OCI-LY1 (cell line): ENCODE data around the gene COG2.

Source experiments
- H2AFZ ChIP-seq: fragments of 200-600 bp; sonication (generic), shearing (Covaris generic); 2 replicates; pipeline ENCODE4 v1.6.0; 2014; ENCODE audit warnings: antibody characterized with exemption, mild to moderate bottlenecking, low read length
- H3F3A ChIP-seq: fragments of 200-600 bp; sonication (generic), shearing (Covaris generic); 2 replicates; pipeline ENCODE4 v1.6.0; 2014; ENCODE audit warnings: mild to moderate bottlenecking, antibody characterized with exemption, low read length, moderate library complexity; ENCODE audit not compliant: insufficient read depth
- H3K27ac ChIP-seq: fragments of 200-600 bp; sonication (generic); 2 replicates; pipeline ENCODE4 v1.5.1; 2014; ENCODE audit warnings: low read length, mixed run types, mild to moderate bottlenecking, low read depth; ENCODE audit not compliant: poor library complexity, severe bottlenecking
- H3K27me3 ChIP-seq: fragments of 200-600 bp; sonication (generic); 2 replicates; pipeline ENCODE4 v1.6.0; 2014; ENCODE audit warnings: antibody characterized with exemption, mild to moderate bottlenecking, low read length, moderate library complexity; ENCODE audit not compliant: insufficient read depth
- H3K36me3 ChIP-seq: fragments of 200-600 bp; sonication (generic); 2 replicates; pipeline ENCODE4 v1.6.1; 2014; ENCODE audit warnings: mild to moderate bottlenecking, antibody characterized with exemption, low read length, moderate library complexity, mixed read lengths; ENCODE audit not compliant: insufficient read depth
- H3K4me1 ChIP-seq: fragments of 200-600 bp; sonication (generic); 2 replicates; pipeline ENCODE4 v1.5.1; 2014; ENCODE audit warnings: mild to moderate bottlenecking, low read length, moderate library complexity; ENCODE audit not compliant: insufficient read depth, severe bottlenecking
- H3K4me2 ChIP-seq: fragments of 200-600 bp; sonication (generic), shearing (Covaris generic); 2 replicates; pipeline ENCODE4 v1.6.1; 2014; ENCODE audit warnings: low read length
- H3K4me3 ChIP-seq: fragments of 200-600 bp; sonication (generic); 2 replicates; pipeline ENCODE4 v1.5.1; 2014; ENCODE audit warnings: low read length, low read depth, mild to moderate bottlenecking, mixed read lengths; ENCODE audit not compliant: poor library complexity, severe bottlenecking
- H3K79me2 ChIP-seq: fragments of 200-600 bp; shearing (Covaris generic); 2 replicates; pipeline ENCODE4 v1.6.1; 2016; ENCODE audit warnings: mixed run types, low read length, mixed read lengths; ENCODE audit not compliant: insufficient read depth
- H3K9ac ChIP-seq: fragments of 200-600 bp; sonication (generic), shearing (Covaris generic); 2 replicates; pipeline ENCODE4 v1.6.1; 2014; ENCODE audit warnings: mild to moderate bottlenecking, low read length, mixed read lengths
- H3K9me2 ChIP-seq: fragments of 200-600 bp; sonication (generic), shearing (Covaris generic); 2 replicates; pipeline ENCODE4 v1.6.1; 2014; ENCODE audit warnings: low read depth, mild to moderate bottlenecking, low read length, mixed read lengths
- H3K9me3 ChIP-seq: fragments of 200-600 bp; shearing (Covaris generic); 2 replicates; pipeline ENCODE4 v1.6.1; 2014; ENCODE audit warnings: low read length, mixed read lengths
- H4K20me1 ChIP-seq: fragments of 200-600 bp; sonication (generic), shearing (Covaris generic); 2 replicates; pipeline ENCODE4 v1.6.0; 2016; ENCODE audit warnings: mild to moderate bottlenecking, low read length; ENCODE audit not compliant: insufficient read depth
- CTCF ChIP-seq: fragments of 200-600 bp; sonication (generic), shearing (Covaris generic); IDR thresholded peaks from 2 replicates; pipeline ENCODE4 v1.5.1; 2017; ENCODE audit warnings: mild to moderate bottlenecking, antibody characterized with exemption, low read length, moderate library complexity, mixed read lengths
- EZH2 ChIP-seq: fragments of 200-600 bp; sonication (generic), shearing (Covaris generic); IDR thresholded peaks from 2 replicates; pipeline ENCODE4 v1.8.0; 2017; ENCODE audit warnings: borderline replicate concordance, mixed run types, mild to moderate bottlenecking, antibody characterized with exemption, low read length, moderate library complexity, mixed read lengths

The COG2 gene

DNA sequence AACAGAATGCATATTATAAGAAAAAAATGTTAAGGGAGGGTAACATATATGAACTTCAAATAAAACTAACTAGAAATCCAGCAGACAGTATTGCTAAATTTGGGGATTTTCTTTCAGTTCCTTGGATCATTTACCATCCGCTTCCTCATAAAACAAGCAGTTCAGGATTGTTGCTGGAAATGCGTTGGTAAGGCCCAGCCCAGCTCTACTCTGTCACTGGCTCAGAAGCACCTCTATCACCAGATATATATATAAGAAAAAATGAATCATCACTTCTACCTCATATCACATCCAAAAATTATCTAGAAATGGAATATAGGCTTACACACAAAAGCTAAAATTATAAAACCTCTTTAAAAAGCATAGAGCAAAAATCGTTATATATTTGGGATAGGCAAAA is 28.2 kb upstream of the COG2 start:
- Histone ChIP-seq H3K9ac (no peak overlapping the region), H3K36me3 (no peaks in the 10 kb centered on the region), H3K27ac (no peak overlapping the region), H3K9me2 (no peaks in the 10 kb centered on the region), H3K4me3 (no peak overlapping the region), H3K79me2 (no peaks in the 10 kb centered on the region), H3K4me1 (no peaks in the 10 kb centered on the region), H3K9me3 (no peaks in the 10 kb centered on the region), H3K27me3 (no peaks in the 10 kb centered on the region; the same call in 1 of the 2 replicates), H3F3A (no peaks in the 10 kb centered on the region), H3K4me2 (no peak overlapping the region), H2AFZ (no peak overlapping the region), H4K20me1 (no peaks in the 10 kb centered on the region)
- TF ChIP-seq CTCF (no peak), EZH2 (no peak)

- Histone ChIP-seq H3K4me1 (no peaks in the 10 kb centered on the region), H3K9ac (no peak overlapping the region), H3K27ac (no peak overlapping the region), H3K4me3 (no peak overlapping the region), H3K27me3 (no peaks in the 10 kb centered on the region), H3F3A (no peaks in the 10 kb centered on the region), H3K79me2 (no peaks in the 10 kb centered on the region), H3K9me2 (no peaks in the 10 kb centered on the region), H3K9me3 (no peaks in the 10 kb centered on the region), H2AFZ (no peak overlapping the region), H3K4me2 (no peak overlapping the region), H3K36me3 (no peaks in the 10 kb centered on the region), H4K20me1 (no peaks in the 10 kb centered on the region)
- TF ChIP-seq CTCF (no peak), EZH2 (no peak)
These were observed 23.7 kb upstream of the COG2 start for GRCh38 chr1:230618537-230618936.

DNA sequence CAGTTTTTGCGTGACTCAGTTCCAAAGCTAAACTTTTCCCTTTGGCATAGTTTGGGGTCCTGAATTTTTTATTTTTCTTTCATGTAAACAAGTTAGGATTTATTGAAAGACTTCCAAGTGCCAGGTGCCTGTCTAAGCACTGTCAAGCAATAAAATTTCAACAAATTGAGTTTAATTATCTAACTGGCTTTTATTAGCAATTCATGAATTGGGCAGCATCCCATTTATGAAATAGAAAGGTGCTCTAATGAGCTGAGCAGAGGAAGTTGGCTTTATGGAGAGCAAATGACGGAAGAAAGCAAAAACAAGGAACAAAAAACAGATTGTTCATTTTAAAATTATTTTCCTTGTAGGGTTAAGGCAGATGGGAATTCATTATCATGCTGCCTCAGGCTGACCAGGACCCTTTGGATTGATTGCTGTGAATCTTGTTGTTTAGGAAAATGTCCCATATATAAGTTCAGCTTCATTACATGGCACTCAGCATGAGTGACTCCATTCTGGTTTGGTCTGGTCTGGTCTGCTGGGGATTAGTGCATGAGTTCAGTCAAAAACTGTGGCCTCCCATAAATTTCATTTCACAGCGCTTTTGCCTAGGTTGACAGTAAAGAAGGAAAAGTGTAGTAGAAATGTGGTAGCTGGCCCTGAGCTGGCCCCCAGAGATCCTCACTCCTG is 21.5 kb upstream of the COG2 start:
- no peaks in the 10 kb centered on the region for H3K4me1 ChIP-seq
- H3K9ac ChIP-seq, result no peak overlapping the region
- H4K20me1 ChIP-seq, result no peaks in the 10 kb centered on the region
- no peaks in the 10 kb centered on the region for H3K36me3 ChIP-seq
- H3K79me2 ChIP-seq, result no peaks in the 10 kb centered on the region
- H3K27ac ChIP-seq, result no peak overlapping the region
- H3F3A ChIP-seq, result no peaks in the 10 kb centered on the region
- H3K27me3 ChIP-seq, result no peaks in the 10 kb centered on the region
- TF ChIP-seq CTCF (no peak), EZH2 (no peak)
- H3K4me2 ChIP-seq, result no peak overlapping the region
- no peaks in the 10 kb centered on the region for H3K9me2 ChIP-seq
- H3K4me3 ChIP-seq, result no peak overlapping the region
- no peak overlapping the region for H2AFZ ChIP-seq
- H3K9me3 ChIP-seq, result no peaks in the 10 kb centered on the region
